Ishikawa (cell line): Measurements from ENCODE around the gene ATRAID.

Source experiments
- CEBPB ChIP-seq: IDR thresholded peaks from 2 replicates; pipeline ENCODE4 v1.6.1; 2012
- CREB1 ChIP-seq: IDR thresholded peaks from 2 replicates; pipeline ENCODE4 v1.6.1; 2012; ENCODE audit warnings: low read depth
- EGR1 ChIP-seq: IDR thresholded peaks from 2 replicates; pipeline ENCODE4 v1.6.1; 2012
- EP300 ChIP-seq: IDR thresholded peaks from 2 replicates; pipeline ENCODE4 v1.6.1; 2012; ENCODE audit warnings: borderline replicate concordance
- FOXM1 ChIP-seq: IDR thresholded peaks from 2 replicates; pipeline ENCODE4 v1.6.1; 2012; ENCODE audit warnings: low read depth, borderline replicate concordance
- NFIC ChIP-seq: IDR thresholded peaks from 2 replicates; pipeline ENCODE4 v1.6.1; 2012
- RAD21 ChIP-seq: IDR thresholded peaks from 2 replicates; pipeline ENCODE4 v1.6.1; 2012; ENCODE audit warnings: low read depth
- TAF1 ChIP-seq: IDR thresholded peaks from 2 replicates; pipeline ENCODE4 v1.6.1; 2012; ENCODE audit warnings: low read depth, mild to moderate bottlenecking
- TCF12 ChIP-seq: IDR thresholded peaks from 2 replicates; pipeline ENCODE4 v1.6.1; 2012; ENCODE audit warnings: low read depth
- TEAD4 ChIP-seq: IDR thresholded peaks from 2 replicates; pipeline ENCODE4 v1.6.1; 2012
- YY1 ChIP-seq: IDR thresholded peaks from 2 replicates; pipeline ENCODE4 v1.6.1; 2012; ENCODE audit warnings: low read depth
- ZBTB7A ChIP-seq: IDR thresholded peaks from 2 replicates; pipeline ENCODE4 v1.6.1; 2012; ENCODE audit warnings: low read depth
- TF ChIP-seq, protein P1 (sequence below): IDR thresholded peaks from 2 replicates; pipeline ENCODE4 v1.6.1; 2012
- TF ChIP-seq, protein P2 (sequence below): IDR thresholded peaks from 2 replicates; pipeline ENCODE4 v1.6.1; 2012
- TF ChIP-seq, protein P3 (sequence below): IDR thresholded peaks from 2 replicates; pipeline ENCODE4 v1.6.1; 2012; ENCODE audit warnings: low read depth, mild to moderate bottlenecking

Gene ATRAID

DNA sequence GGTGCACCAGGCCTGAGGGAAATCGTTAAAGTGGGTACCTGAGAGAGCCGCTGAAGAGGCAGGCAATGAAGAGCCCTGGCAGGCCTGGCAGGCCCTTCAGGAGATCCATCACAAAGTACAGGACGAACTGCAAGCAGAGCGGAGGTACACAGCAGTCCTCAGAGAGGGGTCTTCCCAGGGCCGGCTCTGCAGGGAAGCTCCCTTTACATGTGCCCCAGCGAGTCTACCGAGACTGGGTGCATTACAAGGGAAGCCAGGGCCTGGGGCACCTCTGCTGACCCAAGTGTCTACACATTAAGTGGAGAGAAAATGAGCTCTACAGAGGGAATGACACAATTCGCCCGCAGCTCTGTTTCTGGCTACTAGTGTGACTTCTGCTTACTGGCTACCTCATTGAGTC is 8.1 kb upstream of the ATRAID start:
- TF ChIP-seq RAD21 (no peak), TEAD4 (no peak), ZBTB7A (no peak), TCF12 (no peak), CEBPB (no peak), EGR1 (no peak), CREB1 (no peak), TAF1 (no peak)
- TF ChIP-seq, protein P1, sequence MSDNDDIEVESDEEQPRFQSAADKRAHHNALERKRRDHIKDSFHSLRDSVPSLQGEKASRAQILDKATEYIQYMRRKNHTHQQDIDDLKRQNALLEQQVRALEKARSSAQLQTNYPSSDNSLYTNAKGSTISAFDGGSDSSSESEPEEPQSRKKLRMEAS, result no peak
- TF ChIP-seq, protein P2, sequence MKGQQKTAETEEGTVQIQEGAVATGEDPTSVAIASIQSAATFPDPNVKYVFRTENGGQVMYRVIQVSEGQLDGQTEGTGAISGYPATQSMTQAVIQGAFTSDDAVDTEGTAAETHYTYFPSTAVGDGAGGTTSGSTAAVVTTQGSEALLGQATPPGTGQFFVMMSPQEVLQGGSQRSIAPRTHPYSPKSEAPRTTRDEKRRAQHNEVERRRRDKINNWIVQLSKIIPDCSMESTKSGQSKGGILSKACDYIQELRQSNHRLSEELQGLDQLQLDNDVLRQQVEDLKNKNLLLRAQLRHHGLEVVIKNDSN, result no peak
- TF ChIP-seq, protein P3, sequence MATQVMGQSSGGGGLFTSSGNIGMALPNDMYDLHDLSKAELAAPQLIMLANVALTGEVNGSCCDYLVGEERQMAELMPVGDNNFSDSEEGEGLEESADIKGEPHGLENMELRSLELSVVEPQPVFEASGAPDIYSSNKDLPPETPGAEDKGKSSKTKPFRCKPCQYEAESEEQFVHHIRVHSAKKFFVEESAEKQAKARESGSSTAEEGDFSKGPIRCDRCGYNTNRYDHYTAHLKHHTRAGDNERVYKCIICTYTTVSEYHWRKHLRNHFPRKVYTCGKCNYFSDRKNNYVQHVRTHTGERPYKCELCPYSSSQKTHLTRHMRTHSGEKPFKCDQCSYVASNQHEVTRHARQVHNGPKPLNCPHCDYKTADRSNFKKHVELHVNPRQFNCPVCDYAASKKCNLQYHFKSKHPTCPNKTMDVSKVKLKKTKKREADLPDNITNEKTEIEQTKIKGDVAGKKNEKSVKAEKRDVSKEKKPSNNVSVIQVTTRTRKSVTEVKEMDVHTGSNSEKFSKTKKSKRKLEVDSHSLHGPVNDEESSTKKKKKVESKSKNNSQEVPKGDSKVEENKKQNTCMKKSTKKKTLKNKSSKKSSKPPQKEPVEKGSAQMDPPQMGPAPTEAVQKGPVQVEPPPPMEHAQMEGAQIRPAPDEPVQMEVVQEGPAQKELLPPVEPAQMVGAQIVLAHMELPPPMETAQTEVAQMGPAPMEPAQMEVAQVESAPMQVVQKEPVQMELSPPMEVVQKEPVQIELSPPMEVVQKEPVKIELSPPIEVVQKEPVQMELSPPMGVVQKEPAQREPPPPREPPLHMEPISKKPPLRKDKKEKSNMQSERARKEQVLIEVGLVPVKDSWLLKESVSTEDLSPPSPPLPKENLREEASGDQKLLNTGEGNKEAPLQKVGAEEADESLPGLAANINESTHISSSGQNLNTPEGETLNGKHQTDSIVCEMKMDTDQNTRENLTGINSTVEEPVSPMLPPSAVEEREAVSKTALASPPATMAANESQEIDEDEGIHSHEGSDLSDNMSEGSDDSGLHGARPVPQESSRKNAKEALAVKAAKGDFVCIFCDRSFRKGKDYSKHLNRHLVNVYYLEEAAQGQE, result no peak

DNA sequence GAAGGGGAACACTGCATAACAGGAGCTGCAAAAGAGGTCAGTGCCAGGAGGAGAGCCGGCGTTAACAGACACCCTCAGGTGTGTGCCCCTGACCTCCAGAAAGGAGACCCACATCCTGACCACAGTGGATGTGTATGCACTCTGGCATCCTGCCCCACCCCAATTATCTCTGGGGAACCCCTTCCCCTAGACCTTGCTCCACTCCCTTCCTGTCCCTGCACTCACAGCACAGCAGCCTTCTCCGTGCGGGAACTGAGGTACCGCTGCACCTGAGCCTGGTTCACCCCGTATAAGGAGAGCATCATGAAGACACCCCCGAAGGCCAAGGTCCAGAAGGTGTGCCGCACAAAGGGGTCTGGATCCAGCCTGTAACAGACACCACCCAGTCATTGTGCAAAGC is 7.3 kb upstream of the ATRAID start:
- TF ChIP-seq, protein P3, result no peak
- TF ChIP-seq, protein P1, result no peak
- no peak for TF ChIP-seq YY1

DNA sequence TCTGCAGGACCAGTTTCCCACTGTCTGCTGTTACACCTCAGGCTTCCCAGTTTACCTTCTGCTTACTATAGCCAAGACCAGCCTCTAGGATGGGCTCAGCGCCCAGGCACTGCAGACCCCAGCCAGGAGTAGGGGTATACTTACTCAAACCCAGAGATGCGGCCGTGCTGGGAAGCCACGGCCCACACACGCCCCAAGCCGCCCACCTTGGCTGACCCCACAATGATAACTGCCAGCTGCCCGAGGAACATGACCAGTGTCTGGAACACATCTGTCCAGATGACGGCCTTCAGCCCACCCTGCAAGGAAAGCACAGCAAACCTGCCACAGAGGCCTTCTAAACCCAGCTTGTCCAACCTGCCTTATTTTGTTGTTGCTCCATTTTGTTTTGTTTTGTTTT is 6.6 kb upstream of the ATRAID start:
- no peak for TF ChIP-seq EP300
- TF ChIP-seq, protein P1, result no peak
- TF ChIP-seq RAD21, result no peak
- TF ChIP-seq, protein P2, result no peak
- TF ChIP-seq FOXM1, result no peak
- TF ChIP-seq, protein P3, result no peak
- TF ChIP-seq CEBPB, result no peak
- no peak for TF ChIP-seq TEAD4
- no peak for TF ChIP-seq NFIC
- no peak for TF ChIP-seq ZBTB7A
- no peak for TF ChIP-seq YY1
- no peak for TF ChIP-seq CREB1
- TF ChIP-seq TCF12, result no peak
- no peak for TF ChIP-seq TAF1
- no peak for TF ChIP-seq EGR1

DNA sequence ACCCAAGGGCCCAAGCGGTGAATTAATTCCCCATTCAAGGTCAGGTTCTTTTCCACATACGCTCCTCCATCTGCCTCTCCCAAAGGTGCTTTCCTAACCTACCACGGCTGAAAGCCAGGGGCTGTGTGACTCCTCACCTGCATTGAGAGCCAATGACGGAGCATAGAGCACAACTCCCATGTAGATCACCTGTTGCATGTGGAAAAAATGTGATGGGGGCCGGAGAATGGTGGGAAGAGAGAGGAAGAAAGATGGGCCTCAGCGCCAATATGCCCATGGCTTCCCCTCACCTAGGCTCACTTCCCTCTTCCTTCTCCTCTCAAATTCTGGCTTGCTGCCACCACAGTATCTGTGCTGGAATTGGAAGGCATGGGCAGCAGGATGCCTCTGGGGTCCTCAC is 5.5 kb upstream of the ATRAID start:
- TF ChIP-seq, protein P2, result no peak
- TF ChIP-seq CREB1 (no peak), NFIC (no peak), RAD21 (no peak), EP300 (no peak), EGR1 (no peak), TAF1 (no peak), FOXM1 (no peak), TEAD4 (no peak), TCF12 (no peak), CEBPB (no peak), ZBTB7A (no peak)
- TF ChIP-seq, protein P3, result no peak
- TF ChIP-seq, protein P1, result no peak
